ENCODE measurements around the gene DIAPH3.
A peak's percentile ranks its signal among the peaks of the same experiment; 100 is the strongest.

The DIAPH3 gene

DNA sequence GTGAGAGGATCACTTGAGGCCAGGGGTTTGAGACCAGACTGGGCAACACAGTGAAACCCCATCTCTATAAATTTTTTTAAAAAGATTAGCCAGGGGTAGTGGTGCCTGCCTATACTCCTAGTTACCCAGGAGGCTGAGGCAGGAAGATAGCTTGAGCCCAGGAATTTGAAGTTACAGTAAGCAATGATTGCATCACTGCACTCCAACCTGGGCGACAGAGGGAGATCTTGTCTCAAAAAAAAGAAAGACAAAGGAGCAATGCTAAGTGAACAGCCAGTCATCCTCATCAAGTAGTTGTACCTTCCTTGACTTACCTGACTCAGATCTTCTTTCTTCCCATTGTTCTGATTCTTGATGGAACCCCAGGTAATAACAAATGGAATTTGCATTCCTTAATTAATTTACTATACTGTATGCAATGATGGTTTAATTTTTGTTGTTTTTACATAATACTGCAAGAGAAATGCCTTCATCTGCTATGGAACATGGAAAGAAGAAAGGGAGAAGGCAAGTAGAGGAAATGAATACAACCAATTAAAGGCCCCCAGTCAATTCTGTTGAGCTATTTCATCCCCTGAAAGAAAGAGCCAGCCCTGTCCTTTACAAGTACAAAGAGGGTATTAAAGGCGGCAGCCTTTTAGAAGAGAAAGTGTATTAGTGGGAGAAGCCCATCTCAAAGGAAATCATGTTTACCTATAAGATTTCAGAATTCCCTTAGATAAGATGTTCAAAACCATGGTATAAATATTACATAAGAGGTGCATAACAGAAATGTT is 316.7 kb downstream of the DIAPH3 start:
- DNase-seq: no peak

DNA sequence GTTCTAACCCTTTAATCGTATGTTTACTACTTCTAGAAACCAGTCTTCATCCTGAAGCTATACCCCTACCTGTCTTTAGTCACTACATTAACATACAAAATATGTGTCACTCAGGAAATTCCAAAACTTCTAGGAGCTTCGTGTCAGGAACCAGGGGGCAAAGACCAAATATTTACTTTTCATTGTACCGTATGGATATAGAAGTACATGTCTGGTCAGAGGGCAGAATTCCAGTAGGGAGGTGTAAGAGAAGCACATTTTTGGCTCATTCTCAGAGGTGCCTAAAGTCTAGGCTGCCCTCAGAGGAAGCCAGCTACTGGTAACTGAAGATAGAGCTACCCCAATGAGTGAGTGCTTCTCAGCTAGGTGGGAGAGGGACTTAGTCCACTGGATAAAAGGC is 320.7 kb downstream of the DIAPH3 start:
- no peak for DNase-seq

GRCh38 chr13:59842507-59842906 is 321.2 kb downstream of the DIAPH3 start:
- DNase-seq: no peak

DNA sequence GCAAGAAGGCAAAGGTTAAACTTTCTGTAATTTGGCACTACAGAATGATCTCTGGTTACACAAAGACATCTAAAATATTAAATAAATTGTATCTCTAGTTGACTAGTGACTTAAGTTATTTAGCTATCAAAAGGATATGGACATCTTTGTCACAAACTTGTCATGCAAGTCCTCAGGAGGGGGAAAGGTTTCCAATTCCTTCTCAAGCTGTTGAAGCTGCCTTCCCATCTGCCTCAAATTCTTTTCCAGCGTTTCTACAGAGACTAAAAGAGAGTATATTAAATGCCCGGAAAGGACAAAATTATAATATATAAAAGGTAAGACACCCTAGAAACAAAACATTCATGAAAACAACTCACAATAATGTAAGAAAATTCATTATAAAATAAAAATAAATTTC is 324.5 kb downstream of the DIAPH3 start:
- DNase-seq: no peak

- DNase-seq: no peak
Measured at GRCh38 chr13:59837101-59837500, 326.6 kb downstream of the DIAPH3 start.

GRCh38 chr13:59835569-59835968 is 328.2 kb downstream of the DIAPH3 start:
- DNase-seq: no peak

GRCh38 chr13:59834801-59835200 is 328.9 kb downstream of the DIAPH3 start:
- no peak for DNase-seq

DNA sequence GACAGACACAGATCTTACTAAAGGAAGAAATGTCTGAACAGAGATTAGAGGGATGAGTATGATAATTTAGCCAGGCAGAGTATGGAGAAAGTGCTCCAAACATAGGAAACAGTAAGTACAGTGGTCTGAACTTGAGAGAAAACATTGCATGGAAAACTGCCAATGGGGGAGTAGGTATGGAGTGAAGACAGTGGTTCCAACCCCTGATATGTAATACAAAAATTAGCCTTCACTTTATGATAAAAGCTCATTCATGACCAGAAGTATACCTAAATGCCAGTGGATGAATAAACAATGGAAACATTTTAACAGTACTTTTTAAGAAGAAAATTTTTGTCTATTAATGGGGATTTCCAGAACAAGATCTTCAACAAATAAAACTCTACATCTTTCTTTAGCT is 334.0 kb downstream of the DIAPH3 start:
- DNase-seq: no peak

DNA sequence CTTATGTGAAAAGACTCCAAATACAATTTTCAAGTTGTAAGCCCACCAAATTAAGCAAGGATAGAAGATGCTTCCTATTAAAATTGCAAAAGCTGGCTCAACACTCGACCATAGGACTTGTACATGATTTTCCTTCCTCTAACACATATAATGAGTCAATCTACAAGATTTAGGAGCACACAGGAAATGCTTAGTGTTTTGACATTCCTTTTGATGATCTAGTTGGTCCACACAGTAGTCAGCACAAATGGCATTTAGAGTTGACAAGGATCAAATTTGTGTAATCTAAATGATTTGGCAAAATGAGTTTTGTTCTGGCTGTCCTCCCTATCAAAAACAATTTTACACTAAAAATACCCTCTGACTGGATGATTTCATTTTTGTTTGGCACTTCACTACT is 340.2 kb downstream of the DIAPH3 start:
- no peak for DNase-seq

DNA sequence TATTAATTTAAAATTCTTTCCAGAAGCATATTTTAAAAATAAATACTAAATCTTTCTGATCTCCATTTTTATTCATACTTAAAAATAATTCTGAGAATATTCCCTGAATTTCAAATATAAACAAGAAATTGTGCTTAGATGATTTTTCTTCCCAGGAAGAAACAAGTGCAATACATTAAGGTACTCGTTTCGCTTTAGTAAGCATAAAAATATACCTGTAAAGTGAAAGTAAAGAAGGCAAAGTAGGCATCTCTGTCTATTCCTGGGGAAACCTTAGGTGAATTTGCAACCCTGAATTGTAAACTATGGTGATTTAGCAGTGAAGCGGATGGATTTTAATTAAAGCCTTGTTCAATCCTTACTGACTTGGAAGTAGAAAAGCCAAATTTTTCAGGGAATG is 354.2 kb downstream of the DIAPH3 start:
- DNase-seq: no peak

- no peak for DNase-seq
Measured at GRCh38 chr13:59806801-59807200, 356.9 kb downstream of the DIAPH3 start.

DNA sequence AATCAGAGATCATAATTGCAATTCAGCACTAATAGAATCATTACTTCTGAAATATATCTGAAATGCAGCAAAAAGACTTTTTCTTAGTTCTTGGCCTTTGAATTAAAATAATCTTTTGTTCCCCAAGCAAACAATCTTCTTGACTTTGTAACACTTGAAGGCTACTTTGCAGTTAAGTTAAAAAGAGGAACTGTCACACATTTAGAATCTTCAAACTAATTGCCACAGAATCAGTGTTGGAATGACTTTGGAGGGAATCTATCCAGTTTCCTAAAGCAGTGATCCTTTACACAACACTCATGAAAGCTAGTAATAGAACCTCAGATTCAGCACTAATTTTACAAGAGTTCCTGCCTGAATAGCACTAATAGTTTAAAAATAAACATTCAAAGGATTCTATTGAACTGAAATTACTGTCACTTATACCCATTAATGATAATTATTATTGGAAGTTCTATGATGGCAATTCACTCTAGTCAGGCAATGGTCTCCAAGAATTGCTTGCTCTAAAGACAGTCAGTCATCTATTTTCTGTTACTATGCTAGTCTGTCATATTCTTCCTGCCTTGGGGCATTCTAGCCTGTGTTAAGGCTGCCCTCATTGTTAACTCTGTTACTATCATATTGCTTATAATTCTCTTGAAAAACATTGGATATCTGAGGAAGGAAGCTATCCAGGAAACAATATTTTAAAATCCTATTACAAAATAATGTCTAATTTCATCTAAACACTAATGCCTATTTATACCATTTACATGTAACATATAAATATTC is 362.4 kb downstream of the DIAPH3 start:
- DNase-seq: no peak

- no peak for DNase-seq
Measured at GRCh38 chr13:59793107-59793506, 370.6 kb downstream of the DIAPH3 start.

DNA sequence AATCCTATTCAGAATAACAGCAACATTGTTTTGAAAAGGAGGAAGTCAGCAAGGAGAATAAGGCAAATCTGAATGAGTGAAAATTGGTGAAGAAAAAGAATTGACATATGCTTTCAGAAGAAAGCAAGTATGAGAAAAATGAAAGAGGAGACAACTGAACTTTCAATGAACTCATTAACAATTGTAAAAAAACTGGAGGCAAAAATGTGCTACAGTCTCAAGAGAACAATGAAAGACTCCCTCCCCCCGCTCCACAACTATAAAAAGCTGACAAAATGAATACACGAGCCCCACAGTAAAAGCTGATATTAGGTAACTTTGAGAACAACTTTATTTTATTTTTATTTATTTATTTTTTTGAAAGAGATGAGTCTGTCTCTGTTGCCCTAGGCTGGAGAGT is 373.1 kb downstream of the DIAPH3 start:
- DNase-seq: no peak

DNA sequence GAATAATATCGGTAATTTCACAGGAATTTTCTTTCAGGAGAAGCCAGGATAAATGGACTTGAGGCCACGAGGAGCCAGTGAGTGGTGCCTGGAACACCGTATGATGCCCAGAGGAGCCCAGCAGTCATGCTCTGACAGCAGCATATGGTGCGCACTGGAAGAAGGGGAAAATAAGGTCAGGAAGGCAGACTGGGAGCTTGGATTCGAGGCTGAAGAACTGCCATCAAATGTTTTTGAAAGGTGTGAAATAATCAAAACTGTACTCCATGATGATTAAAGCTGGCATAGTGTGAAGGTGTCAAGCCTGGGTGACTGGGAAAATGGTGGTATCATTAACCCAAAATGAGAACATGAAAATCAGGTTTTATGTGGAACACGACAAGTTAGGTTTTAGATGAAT is 374.2 kb downstream of the DIAPH3 start:
- DNase-seq: no peak

- DNase-seq: no peak
Measured at GRCh38 chr13:59787679-59788078, 376.0 kb downstream of the DIAPH3 start.

- DNase-seq: no peak
Measured at GRCh38 chr13:59782696-59783095, 381.0 kb downstream of the DIAPH3 start.

GRCh38 chr13:59780058-59780457 is 383.7 kb downstream of the DIAPH3 start:
- DNase-seq: no peak

DNA sequence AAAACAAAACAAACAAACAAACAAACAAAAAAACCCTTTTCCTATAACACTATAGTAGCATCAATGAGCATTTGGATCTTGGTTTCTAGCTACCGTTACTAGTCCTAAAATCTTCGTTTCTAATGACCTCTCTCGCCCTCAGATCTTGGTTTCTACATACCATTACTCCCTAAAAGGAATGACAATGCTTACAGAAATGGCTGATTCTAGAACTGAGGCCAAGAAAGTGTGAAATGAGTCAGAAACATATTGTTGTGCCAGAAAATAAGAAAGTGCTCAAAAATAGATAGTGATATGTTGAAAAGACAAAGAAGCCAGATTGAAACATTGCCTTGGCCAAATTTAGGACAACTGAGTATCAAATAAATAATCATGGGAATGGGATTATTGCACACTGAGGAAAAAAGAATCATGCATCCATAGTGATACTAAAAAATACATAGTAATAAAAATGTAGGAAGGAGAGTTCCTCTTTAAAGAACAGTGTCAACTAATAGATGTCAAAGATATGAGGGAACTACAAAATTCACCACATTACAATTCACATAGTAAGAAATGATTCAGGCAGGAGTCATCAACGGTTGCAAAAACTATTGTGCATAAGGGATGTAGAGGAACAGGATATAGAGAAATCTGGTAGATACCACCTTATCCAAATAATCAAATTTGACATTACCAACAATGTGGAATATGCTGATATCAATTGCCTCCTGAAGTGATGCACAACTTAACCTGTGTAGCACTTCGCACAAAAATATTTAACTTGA is 386.6 kb downstream of the DIAPH3 start:
- no peak for DNase-seq

DNA sequence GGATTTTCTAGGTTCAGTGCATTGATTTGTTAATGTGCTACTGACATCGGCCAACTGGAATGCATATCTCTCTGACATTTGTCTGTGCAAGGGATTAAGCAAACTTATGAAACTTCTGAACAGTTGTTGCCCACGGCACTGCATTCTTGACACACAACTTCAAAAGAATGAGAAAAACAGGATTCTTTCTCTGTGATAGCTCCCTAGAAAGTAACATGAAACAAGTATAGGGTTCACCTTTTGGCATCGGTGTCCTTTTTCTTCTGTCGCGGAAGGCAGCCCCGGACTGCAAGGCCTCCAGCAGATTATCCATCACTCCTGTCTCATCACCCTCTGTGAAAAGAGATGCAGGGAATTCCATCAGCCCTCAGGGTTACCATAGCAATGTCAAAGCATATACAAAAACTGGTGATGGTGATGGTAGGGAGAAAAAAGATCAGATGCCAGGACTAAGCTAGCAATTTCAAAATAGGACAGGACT is 389.2 kb downstream of the DIAPH3 start:
- no peak for DNase-seq

- DNase-seq: peak; percentile 34
Measured at GRCh38 chr13:59771272-59771671, 392.5 kb downstream of the DIAPH3 start.

DNA sequence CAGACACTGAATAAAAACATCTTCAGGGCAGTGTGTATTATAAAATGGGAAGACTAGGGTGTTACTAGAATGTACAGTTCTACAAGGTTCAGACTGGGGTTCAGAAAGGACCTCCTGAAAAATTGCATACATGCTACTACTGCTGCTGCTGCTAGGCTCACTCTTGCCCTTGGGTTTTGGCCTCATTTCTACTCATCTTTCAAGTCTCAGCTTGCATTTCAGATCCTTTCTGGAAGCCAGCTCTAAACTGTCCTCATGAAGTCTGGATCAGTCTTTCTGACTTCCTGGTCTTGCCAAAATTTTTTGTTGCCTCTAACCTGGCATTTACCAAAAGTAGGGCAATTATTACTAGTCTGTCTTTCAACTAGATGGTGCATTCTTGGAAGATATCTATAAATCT is 393.3 kb downstream of the DIAPH3 start:
- DNase-seq: no peak

- DNase-seq: no peak
Measured at GRCh38 chr13:59766236-59766635, 397.5 kb downstream of the DIAPH3 start.
